Measurements from ENCODE around the gene LIMA1. TPM values are rescaled to one million over a fixed set of nuclear protein-coding genes. Genes with fewer than 3 reads are reported as not detected.
"Not testable (repeated sequence)": the region's sequence is repeated elsewhere in the genome, so short reads cannot be mapped to it uniquely, and the experiment has no call there.

LIMA1 gene
- total RNA-seq, 1 donor from 2014 or later = 96.0 TPM

DNA sequence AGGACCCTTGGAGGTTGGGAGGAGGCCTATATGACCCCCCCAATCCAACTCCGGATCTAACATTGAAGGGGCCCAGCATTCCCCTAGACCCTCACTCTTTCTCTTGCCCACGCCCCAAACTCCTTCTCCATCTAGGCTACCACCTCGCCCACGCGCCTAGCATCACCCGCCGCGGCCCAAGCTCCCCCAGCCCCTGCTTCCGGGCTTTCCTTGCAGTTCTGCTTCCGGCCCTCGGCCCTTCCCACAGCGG is 116.6 kb downstream of the LIMA1 start:
- no peak for DNase-seq (ENCODE audit: low read depth)
- H3K4me3 ChIP-seq (ENCODE audit: low read depth, low read length) = peak overlapping the region; percentile 78
- TF ChIP-seq, protein P1, sequence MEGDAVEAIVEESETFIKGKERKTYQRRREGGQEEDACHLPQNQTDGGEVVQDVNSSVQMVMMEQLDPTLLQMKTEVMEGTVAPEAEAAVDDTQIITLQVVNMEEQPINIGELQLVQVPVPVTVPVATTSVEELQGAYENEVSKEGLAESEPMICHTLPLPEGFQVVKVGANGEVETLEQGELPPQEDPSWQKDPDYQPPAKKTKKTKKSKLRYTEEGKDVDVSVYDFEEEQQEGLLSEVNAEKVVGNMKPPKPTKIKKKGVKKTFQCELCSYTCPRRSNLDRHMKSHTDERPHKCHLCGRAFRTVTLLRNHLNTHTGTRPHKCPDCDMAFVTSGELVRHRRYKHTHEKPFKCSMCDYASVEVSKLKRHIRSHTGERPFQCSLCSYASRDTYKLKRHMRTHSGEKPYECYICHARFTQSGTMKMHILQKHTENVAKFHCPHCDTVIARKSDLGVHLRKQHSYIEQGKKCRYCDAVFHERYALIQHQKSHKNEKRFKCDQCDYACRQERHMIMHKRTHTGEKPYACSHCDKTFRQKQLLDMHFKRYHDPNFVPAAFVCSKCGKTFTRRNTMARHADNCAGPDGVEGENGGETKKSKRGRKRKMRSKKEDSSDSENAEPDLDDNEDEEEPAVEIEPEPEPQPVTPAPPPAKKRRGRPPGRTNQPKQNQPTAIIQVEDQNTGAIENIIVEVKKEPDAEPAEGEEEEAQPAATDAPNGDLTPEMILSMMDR (IDR thresholded peaks at IDR 0.05; ENCODE audit: insufficient read depth, low read length, poor library complexity, severe bottlenecking) = no peak
- H3K36me3 ChIP-seq (ENCODE audit: control insufficient read depth, insufficient read depth, low read length) = no peaks in the 10 kb centered on the region
- H3K27me3 ChIP-seq (ENCODE audit: control insufficient read depth, insufficient read depth, low read length) = no peaks in the 10 kb centered on the region

DNA sequence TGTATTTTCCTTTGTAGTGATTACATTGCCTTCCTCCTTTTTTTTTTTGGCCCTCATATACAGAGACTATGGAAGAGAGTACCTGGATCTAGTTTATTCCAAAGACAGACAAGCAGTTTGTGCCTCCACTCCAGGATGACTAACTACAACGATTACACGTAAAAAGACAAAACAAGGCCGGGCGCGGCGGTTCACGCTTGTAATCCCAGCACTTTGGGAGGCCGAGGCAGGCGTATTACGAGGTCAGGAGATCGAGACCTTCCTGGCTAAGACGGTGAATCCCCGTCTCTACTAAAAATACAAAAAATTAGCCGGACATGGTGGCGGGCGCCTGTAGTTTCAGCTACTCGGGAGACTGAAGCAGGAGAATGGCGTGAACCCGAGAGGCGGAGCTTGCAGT is 118.4 kb downstream of the LIMA1 start:
- Histone ChIP-seq H3K4me3 (ENCODE audit: low read depth, low read length) (no peak overlapping the region), H3K27me3 (ENCODE audit: control insufficient read depth, insufficient read depth, low read length) (no peaks in the 10 kb centered on the region), H3K36me3 (ENCODE audit: control insufficient read depth, insufficient read depth, low read length) (no peaks in the 10 kb centered on the region)
- no peak for DNase-seq (ENCODE audit: low read depth)
- TF ChIP-seq, protein P1 (IDR thresholded peaks at IDR 0.05; ENCODE audit: insufficient read depth, low read length, poor library complexity, severe bottlenecking) = no peak

GRCh38 chr12:50162230-50162629 is 121.1 kb downstream of the LIMA1 start:
- H3K27me3 ChIP-seq (ENCODE audit: control insufficient read depth, insufficient read depth, low read length) = no peaks in the 10 kb centered on the region
- H3K4me3 ChIP-seq (ENCODE audit: low read depth, low read length) = no peak overlapping the region
- no peak for DNase-seq (ENCODE audit: low read depth)
- no peaks in the 10 kb centered on the region for H3K36me3 ChIP-seq (ENCODE audit: control insufficient read depth, insufficient read depth, low read length)
- TF ChIP-seq, protein P1 (IDR thresholded peaks at IDR 0.05; ENCODE audit: insufficient read depth, low read length, poor library complexity, severe bottlenecking) = no peak

GRCh38 chr12:50160643-50161042 is 122.7 kb downstream of the LIMA1 start:
- H3K4me3 ChIP-seq (ENCODE audit: low read depth, low read length) = no peak overlapping the region
- H3K36me3 ChIP-seq (ENCODE audit: control insufficient read depth, insufficient read depth, low read length) = no peaks in the 10 kb centered on the region
- no peak for DNase-seq (ENCODE audit: low read depth)
- H3K27me3 ChIP-seq (ENCODE audit: control insufficient read depth, insufficient read depth, low read length) = no peaks in the 10 kb centered on the region
- TF ChIP-seq, protein P1 (IDR thresholded peaks at IDR 0.05; ENCODE audit: insufficient read depth, low read length, poor library complexity, severe bottlenecking) = no peak

- Histone ChIP-seq H3K27me3 (ENCODE audit: control insufficient read depth, insufficient read depth, low read length) (no peaks in the 10 kb centered on the region), H3K4me3 (ENCODE audit: low read depth, low read length) (no peak overlapping the region), H3K36me3 (ENCODE audit: control insufficient read depth, insufficient read depth, low read length) (no peaks in the 10 kb centered on the region)
- no peak for DNase-seq (ENCODE audit: low read depth)
- TF ChIP-seq, protein P1 (IDR thresholded peaks at IDR 0.05; ENCODE audit: insufficient read depth, low read length, poor library complexity, severe bottlenecking) = no peak
These were observed 126.1 kb downstream of the LIMA1 start for GRCh38 chr12:50157259-50157658.

DNA sequence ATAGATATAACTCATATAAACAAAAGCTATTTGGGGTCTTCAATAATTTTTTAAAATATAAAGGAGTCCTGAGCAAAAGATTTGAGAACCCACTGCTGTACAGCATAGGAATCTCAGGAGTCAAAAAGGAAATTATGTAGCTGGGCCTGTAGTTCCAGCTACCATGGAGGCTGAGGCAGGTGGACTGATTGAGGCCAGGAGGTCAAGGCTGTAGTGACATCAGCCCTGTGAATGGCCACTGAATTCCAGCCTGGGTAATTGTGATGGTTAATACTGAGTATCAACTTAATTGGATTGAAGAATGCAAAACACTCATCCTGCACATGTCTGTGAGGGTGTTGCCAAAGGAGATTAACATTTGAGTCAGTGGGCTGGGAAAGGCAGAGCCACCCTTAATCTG is 126.7 kb downstream of the LIMA1 start:
- DNase-seq (ENCODE audit: low read depth) = no peak
- TF ChIP-seq, protein P1 (IDR thresholded peaks at IDR 0.05; ENCODE audit: insufficient read depth, low read length, poor library complexity, severe bottlenecking) = no peak
- Histone ChIP-seq H3K36me3 (ENCODE audit: control insufficient read depth, insufficient read depth, low read length) (no peaks in the 10 kb centered on the region), H3K4me3 (ENCODE audit: low read depth, low read length) (no peak overlapping the region), H3K27me3 (ENCODE audit: control insufficient read depth, insufficient read depth, low read length) (no peaks in the 10 kb centered on the region)

- DNase-seq (ENCODE audit: low read depth); H3K36me3 ChIP-seq (ENCODE audit: control insufficient read depth, insufficient read depth, low read length); H3K27me3 ChIP-seq (ENCODE audit: control insufficient read depth, insufficient read depth, low read length); H3K4me3 ChIP-seq (ENCODE audit: low read depth, low read length): not testable (repeated sequence)
These were observed 128.4 kb downstream of the LIMA1 start for GRCh38 chr12:50154947-50155346.
